Transverse colon (tissue), 4 donors: ENCODE measurements around the gene ZNF526. TPM values are rescaled to one million over a fixed set of nuclear protein-coding genes. Genes with fewer than 3 reads are reported as not detected.

Experiments used
- DNase-seq: peaks from one replicate; pipeline ENCODE4 v3.0.0-alpha.2; 2019
- H3K27ac ChIP-seq, 4 donors: fragments of 200-600 bp; sonication (generic); 2 replicates each; pipeline ENCODE4 v1.5.1; 2016 to 2018; ENCODE audit warnings: inconsistent platforms in 4 of 4
- H3K27me3 ChIP-seq: fragments of 200-600 bp; sonication (generic); 2 replicates; pipeline ENCODE4 v1.5.1; 2017; ENCODE audit warnings: inconsistent platforms
- H3K36me3 ChIP-seq, 4 donors: fragments of 200-600 bp; sonication (generic); 2 replicates each; pipeline ENCODE4 v1.5.1; 2017 to 2019; ENCODE audit warnings: inconsistent platforms in 4 of 4
- H3K4me1 ChIP-seq, 4 donors: fragments of 200-600 bp; sonication (generic); 2 replicates each; pipeline ENCODE4 v1.5.1; 2017 to 2020; ENCODE audit warnings: inconsistent platforms in 4 of 4
- H3K4me3 ChIP-seq, 4 donors: fragments of 200-600 bp; sonication (generic); 1 replicate in 1 of 4; 2 replicates in 3 of 4; pipeline versions ENCODE4 v1.5.1 to v1.6.1; 2017 to 2019; ENCODE audit warnings: inconsistent platforms in 4 of 4
- H3K9me3 ChIP-seq, 2 donors: fragments of 200-600 bp; sonication (generic); 2 replicates each; pipeline ENCODE4 v1.5.1; 2017 to 2019; ENCODE audit warnings: inconsistent platforms in 2 of 2
- CTCF ChIP-seq, 5 experiments: fragments of 200-600 bp in 3 of 5; fragments of 450-650 bp in 2 of 5; sonication (generic) in 3 of 5; IDR thresholded peaks; 1 replicate in 2 of 5; 2 replicates in 3 of 5; pipeline ENCODE4 v1.5.1; 2016 to 2017; ENCODE audit warnings: antibody characterized with exemption in 5 of 5, inconsistent platforms in 3 of 5, mild to moderate bottlenecking in 2 of 5, moderate library complexity in 1 of 5
- EP300 ChIP-seq: sonication (generic); formaldehyde crosslinking; IDR thresholded peaks from one replicate; pipeline ENCODE4 v1.6.1; 2017; ENCODE audit warnings: antibody characterized with exemption, low read depth
- POLR2A ChIP-seq: fragments of 450-650 bp; IDR thresholded peaks from one replicate; pipeline ENCODE4 v1.6.1; 2016; ENCODE audit warnings: antibody characterized with exemption, mild to moderate bottlenecking, moderate library complexity
- POLR2AphosphoS5 ChIP-seq, 3 donors: sonication (generic); formaldehyde crosslinking; IDR thresholded peaks; one replicate each; pipeline ENCODE4 v1.6.1; 2016; ENCODE audit warnings: antibody characterized with exemption in 3 of 3
- WGBS, 2 donors: methylation state at CpG; one replicate each; pipeline ENCODE4 v1.1.5; 2018; ENCODE audit warnings: low coverage in 1 of 2; 5-methylcytosine and 5-hydroxymethylcytosine counted together
- in situ Hi-C, 4 donors: fragments of 200-750 bp; cut with MboI; loops; one replicate each; pipeline versions ENCODE4 v1.15.0 to v1.15.1; 2017; ENCODE audit warnings: low sequenced_read_pairs in 3 of 4, low pct_ligation_motif_present in 1 of 4, low pct_unique_long_range_greater_than_20kb in 1 of 4
- intact Hi-C: fragments of 100-400 bp; cut with DNase I; formaldehyde crosslinking; loops from one replicate; pipeline ENCODE4 v1.15.1; 2023; ENCODE audit warnings: low total_unique reads
- total RNA-seq, 4 donors: library from RNA; depleted of rRNA; stranded (reverse); fragments of >200 nt; gene quantifications; one replicate each; pipeline ENCODE4 v1.1.0, GENCODE V29; 2016

ZNF526 gene
- total RNA-seq, 4 donors from 2014 or later: 6.4 to 19.5 (median 6.8) TPM

GRCh38 chr19:42269478-42270345 lies 49.6 kb downstream of the ZNF526 start:
- DNase-seq: no peak
- H3K4me1 ChIP-seq: peaks cover 21 to 32% (median 23%) of the 10 kb centered on the region in 4 donors
- 10 to 34% methylated on average over 2 to 10 of the region's 10 CpGs for whole genome bisulfite sequencing, 2 donors
- peak overlapping the region; percentile 91 to 95 (median 94) for H3K27ac ChIP-seq
- TF ChIP-seq POLR2AphosphoS5 (IDR thresholded peaks at IDR 0.05): no peak
- TF ChIP-seq CTCF (IDR thresholded peaks at IDR 0.05): no peak
- TF ChIP-seq EP300: no peak
- TF ChIP-seq POLR2A: no peak
- H3K4me3 ChIP-seq: peak overlapping the region; percentile 54 to 77 (median 60)
- intact Hi-C loops: no loop called here
- in situ Hi-C loops: no loop called here
- H3K36me3 ChIP-seq: peaks cover 0 to 12% (median 0%) of the 10 kb centered on the region in 4 donors
- H3K27me3 ChIP-seq: no peaks in the 10 kb centered on the region
- H3K9me3 ChIP-seq: no peaks in the 10 kb centered on the region

GRCh38 chr19:42270346-42271044 lies 50.4 kb downstream of the ZNF526 start:
- TF ChIP-seq EP300: no peak
- TF ChIP-seq POLR2A: peak; percentile 13
- TF ChIP-seq POLR2AphosphoS5 (IDR thresholded peaks at IDR 0.05): peak in 2 of 3 donors; percentile 14 to 45
- DNase-seq: peak; percentile 63

GRCh38 chr19:42271045-42271419 lies 50.9 kb downstream of the ZNF526 start:
- H3K9me3 ChIP-seq: no peaks in the 10 kb centered on the region
- no peak for DNase-seq
- H3K36me3 ChIP-seq: peaks cover 0 to 12% (median 0%) of the 10 kb centered on the region in 4 donors
- H3K27ac ChIP-seq: peak overlapping the region; percentile 91 to 95 (median 94)
- in situ Hi-C loops (no loop called here), intact Hi-C loops (no loop called here)
- 59 to 80% methylated on average over 1 to 3 of the region's 3 CpGs for WGBS, 2 donors
- peak overlapping the region in 3 of 4 donors; percentile 54 to 64 (median 57) for H3K4me3 ChIP-seq
- peaks cover 21 to 41% (median 23%) of the 10 kb centered on the region in 4 donors for H3K4me1 ChIP-seq
- H3K27me3 ChIP-seq: no peaks in the 10 kb centered on the region
- TF ChIP-seq POLR2AphosphoS5 (IDR thresholded peaks at IDR 0.05) (no peak), POLR2A (no peak), CTCF (IDR thresholded peaks at IDR 0.05) (no peak), EP300 (no peak)

More at GRCh38 chr19:42270346-42271044, 50.4 kb downstream of the ZNF526 start:
- in situ Hi-C loops (no loop called here), intact Hi-C loops (no loop called here)
- Histone ChIP-seq H3K4me3 (peak overlapping the region; percentile 54 to 77 (median 60)), H3K9me3 (no peaks in the 10 kb centered on the region), H3K36me3 (peaks cover 0 to 12% (median 0%) of the 10 kb centered on the region in 4 donors), H3K4me1 (peaks cover 21 to 38% (median 23%) of the 10 kb centered on the region in 4 donors), H3K27ac (peak overlapping the region; percentile 91 to 95 (median 94)), H3K27me3 (no peaks in the 10 kb centered on the region)
- WGBS, 2 donors: 0 to 12% methylated on average over 3 to 10 of the region's 18 CpGs

GRCh38 chr19:42271861-42272534 lies 51.9 kb downstream of the ZNF526 start:
- Histone ChIP-seq H3K4me1 (peaks cover 21 to 47% (median 27%) of the 10 kb centered on the region in 4 donors), H3K9me3 (no peaks in the 10 kb centered on the region), H3K4me3 (no peak overlapping the region), H3K36me3 (peaks cover 0 to 12% (median 0%) of the 10 kb centered on the region in 4 donors), H3K27me3 (no peaks in the 10 kb centered on the region), H3K27ac (peak overlapping the region in 2 of 4 donors; percentile 91 to 95)
- DNase-seq: no peak
- intact Hi-C loops: no loop called here
- TF ChIP-seq CTCF (IDR thresholded peaks at IDR 0.05): no peak
- no peak for TF ChIP-seq POLR2A
- TF ChIP-seq EP300: no peak
- no peak for TF ChIP-seq POLR2AphosphoS5 (IDR thresholded peaks at IDR 0.05)
- 94 to 100% methylated on average over 4 to 22 of the region's 35 CpGs for WGBS, 2 donors
- in situ Hi-C loops: no loop called here
